GM12874 (cell line): ENCODE measurements around the gene SAYSD1.

Experiments
- TF ChIP-seq, protein P1 (sequence below): IDR thresholded peaks from 2 replicates; pipeline ENCODE4 v1.5.1; 2011; ENCODE audit warnings: low read depth, mild to moderate bottlenecking, control low read depth, low read length, moderate library complexity; ENCODE audit not compliant: insufficient read depth

SAYSD1 gene, protein sequence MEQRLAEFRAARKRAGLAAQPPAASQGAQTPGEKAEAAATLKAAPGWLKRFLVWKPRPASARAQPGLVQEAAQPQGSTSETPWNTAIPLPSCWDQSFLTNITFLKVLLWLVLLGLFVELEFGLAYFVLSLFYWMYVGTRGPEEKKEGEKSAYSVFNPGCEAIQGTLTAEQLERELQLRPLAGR

DNA sequence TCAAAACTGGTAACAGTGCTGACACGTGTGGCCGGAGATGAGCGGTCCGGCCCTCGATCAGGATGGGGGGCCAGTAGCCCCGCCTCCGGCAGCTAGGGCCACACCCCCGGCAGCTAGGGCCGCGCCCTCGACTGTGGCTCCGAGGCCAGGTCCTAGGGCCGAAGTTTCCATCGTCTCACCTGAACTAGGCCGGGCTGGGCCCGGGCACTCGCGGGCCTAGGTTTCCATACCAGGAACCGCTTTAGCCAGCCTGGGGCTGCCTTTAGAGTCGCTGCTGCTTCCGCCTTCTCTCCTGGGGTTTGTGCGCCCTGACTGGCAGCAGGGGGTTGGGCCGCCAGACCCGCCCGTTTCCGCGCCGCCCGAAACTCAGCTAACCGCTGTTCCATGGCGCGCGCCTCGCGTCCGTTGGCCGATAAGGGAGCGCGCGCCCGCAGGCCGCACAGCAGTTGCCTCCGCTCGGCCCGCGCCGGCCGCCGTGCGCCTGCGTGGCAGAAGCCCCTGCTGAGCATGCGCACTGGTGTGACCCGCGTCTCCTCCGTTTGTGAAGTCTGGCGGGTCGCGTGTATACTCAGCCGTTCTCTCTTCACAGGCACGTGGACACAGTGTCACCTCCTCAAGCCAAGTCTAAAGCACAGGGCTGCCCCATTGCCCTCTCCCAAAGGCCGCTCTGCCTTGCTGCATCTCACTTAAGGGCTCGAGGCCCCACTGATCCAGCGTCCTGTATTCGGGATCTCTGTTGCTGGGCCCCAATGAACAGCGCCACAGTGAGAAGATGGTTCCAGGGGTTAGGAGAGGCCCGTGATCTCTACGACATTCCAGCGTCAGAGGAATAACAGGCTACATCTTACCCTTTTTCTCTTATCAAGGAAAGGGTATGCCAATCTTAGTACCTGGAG is at the start of gene SAYSD1:
Gene SAYSD1, minus strand, starts transcription at position 483 of the 896 bp plus-strand sequence. Its CDS starts 97 bp downstream, at position 386.
- TF ChIP-seq, protein P1, sequence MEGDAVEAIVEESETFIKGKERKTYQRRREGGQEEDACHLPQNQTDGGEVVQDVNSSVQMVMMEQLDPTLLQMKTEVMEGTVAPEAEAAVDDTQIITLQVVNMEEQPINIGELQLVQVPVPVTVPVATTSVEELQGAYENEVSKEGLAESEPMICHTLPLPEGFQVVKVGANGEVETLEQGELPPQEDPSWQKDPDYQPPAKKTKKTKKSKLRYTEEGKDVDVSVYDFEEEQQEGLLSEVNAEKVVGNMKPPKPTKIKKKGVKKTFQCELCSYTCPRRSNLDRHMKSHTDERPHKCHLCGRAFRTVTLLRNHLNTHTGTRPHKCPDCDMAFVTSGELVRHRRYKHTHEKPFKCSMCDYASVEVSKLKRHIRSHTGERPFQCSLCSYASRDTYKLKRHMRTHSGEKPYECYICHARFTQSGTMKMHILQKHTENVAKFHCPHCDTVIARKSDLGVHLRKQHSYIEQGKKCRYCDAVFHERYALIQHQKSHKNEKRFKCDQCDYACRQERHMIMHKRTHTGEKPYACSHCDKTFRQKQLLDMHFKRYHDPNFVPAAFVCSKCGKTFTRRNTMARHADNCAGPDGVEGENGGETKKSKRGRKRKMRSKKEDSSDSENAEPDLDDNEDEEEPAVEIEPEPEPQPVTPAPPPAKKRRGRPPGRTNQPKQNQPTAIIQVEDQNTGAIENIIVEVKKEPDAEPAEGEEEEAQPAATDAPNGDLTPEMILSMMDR: no peak

DNA sequence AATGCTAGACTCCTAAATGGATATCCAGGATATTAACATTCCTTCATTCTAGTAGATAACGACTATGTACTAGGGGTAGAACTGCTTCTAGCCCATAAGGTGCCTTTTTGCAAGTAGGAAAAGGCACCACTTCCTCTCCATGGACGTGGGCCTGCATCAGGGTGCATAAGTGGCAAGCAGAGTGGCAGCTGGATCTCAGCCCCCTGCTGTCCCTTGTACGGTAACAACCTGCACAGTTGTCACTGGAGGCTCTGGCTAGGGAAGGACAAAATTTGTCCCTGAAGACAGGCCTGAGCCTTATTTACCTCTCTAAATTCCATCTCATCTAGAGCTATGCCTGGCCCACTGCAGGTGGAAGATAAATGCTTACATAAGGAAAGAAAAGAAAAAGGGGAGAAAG is 42.5 kb upstream of the SAYSD1 start:
- TF ChIP-seq, protein P1: no peak

DNA sequence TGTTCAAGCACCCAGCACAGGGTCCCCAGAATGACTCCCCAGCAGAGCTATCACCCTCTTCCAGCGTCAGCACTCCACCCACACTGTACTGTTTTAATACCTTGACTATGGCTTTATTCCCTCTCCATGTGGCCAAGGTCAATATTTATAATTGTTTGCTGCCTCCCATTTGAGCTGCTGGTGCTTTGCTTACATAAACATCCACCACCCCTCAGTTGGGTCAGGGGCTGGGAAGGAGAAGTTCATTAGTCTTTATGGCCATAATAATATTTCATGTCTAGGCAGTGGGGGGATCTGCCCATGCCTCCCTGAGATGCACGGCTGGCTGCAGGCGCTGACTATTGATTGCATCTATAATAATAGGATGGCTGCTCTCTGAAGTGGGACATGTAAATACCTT is 41.8 kb upstream of the SAYSD1 start:
- TF ChIP-seq, protein P1: no peak

DNA sequence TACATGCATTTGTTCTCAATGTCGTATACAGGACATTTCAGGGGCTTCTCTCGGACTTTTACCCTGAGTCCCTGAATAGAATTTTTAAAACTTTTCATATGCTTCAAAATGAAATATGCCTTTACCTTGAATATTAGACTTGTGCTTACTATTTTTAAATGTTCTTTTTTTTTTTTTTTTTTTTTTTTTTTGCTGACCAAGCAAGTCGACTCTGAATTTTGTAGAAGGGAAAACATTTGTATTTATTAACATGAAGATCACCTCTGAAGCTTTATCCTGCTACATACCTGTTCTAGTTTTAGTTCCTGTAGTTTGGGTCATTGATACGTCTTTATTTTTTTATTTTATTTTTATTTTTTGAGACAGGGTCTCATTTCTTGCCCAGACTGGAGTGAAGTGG is 39.7 kb upstream of the SAYSD1 start:
- TF ChIP-seq, protein P1: no peak

DNA sequence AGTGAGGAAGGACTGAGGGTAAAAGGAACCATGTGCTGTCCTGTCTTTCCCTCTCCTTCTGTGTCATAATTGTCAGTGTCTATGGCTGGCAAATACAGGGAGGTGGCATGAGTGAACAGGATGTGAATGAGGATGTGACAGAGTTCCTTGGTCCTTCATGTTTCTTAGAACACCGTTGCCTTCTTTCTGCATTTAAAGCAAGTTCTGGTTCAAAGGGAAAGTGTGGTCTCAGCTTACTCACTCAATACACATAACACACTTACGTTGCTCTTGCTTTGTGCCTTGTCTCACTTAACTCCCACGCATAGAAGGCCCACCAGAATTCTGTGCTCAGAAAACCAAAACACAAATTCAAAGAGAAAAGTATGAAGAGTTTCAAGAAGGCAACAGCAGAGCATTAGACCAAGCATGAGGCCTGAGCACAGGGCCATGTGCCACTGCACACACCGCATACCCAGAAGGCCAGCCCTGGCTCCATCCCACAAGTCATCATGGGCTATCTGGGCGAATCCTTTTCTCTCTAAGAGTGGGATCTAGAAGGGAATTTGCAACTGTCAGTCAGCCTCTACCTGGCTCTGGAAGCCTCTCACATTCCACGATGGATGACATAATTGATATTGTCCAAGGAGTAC is 38.9 kb upstream of the SAYSD1 start:
- TF ChIP-seq, protein P1: no peak

DNA sequence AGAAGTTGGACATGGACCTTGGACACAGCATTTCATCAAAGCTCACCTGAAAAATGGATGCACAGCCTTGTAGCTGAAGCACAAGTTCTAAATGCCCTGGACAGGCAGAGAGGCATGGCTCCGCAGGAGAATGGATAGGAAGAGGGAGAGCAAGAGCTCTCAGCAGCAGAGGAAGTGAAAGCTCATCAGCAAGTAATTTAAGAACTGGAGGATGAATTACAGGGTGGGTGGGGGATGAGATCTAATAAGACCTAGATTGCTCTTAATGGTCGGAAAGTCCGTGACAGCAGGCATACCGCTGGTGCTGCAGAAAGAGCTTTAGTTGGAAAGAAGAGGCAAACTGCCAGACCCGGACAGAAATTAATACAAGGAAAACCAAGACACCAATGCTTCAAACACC is 37.3 kb upstream of the SAYSD1 start:
- TF ChIP-seq, protein P1: no peak

DNA sequence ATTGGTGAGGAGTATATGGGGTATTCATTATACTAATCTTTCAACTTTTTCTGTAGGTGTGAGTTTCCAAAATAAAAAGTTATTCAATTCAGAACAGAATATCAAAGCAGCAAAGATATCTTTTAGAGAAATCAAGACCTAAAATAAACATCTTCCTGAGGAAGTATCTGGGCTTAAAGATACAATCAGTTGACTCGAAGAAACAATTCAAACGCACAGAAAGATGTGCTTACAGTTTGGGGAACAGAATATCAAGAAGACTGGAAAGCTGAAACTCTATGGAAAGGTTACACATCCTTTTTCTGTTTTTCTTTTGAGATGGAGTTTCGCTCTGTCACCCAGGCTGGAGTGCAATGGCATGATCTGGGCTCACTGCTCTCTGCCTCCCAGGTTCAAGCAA is 36.2 kb upstream of the SAYSD1 start:
- TF ChIP-seq, protein P1: no peak
